ENCODE results near the gene STKLD1. TPM values are rescaled to one million over a fixed set of nuclear protein-coding genes. Genes with fewer than 3 reads are reported as not detected.

STKLD1 gene
- total and polyA plus RNA-seq, 7 experiments from 2014 or later, result 0.78 to 1.8 (median 1.4) TPM; not detected in 1

GRCh38 chr9:133436681-133437080, 60.5 kb downstream of the STKLD1 start:
- POLR2A ChIA-PET, result no interaction called here
- CTCF ChIA-PET, result no interaction called here
- Histone ChIP-seq H3K9me3 (ENCODE audit: control insufficient read depth in 2 of 3, low read length in 3 of 3) (no peaks in the 10 kb centered on the region), H3K4me3 (ENCODE audit: low read length) (no peak overlapping the region), H3K36me3 (ENCODE audit: control insufficient read depth in 2 of 3, insufficient read depth in 3 of 3, low read length in 3 of 3) (no peaks in the 10 kb centered on the region), H3K27ac (ENCODE audit: low read depth, low read length) (no peak overlapping the region), H3K27me3 (ENCODE audit: control insufficient read depth in 2 of 2, insufficient read depth in 2 of 2, low read length in 2 of 2) (no peaks in the 10 kb centered on the region), H3K4me1 (ENCODE audit: control insufficient read depth in 2 of 2, insufficient read depth in 2 of 2, low read length in 2 of 2) (no peaks in the 10 kb centered on the region)
- Mint-ChIP-seq H3K36me3 (no peaks in the 10 kb centered on the region), H3K27me3 (no peaks in the 10 kb centered on the region), H3K27ac (no peak overlapping the region), H3K9me3 (no peaks in the 10 kb centered on the region), H3K4me1 (peaks cover 0 to 4% (median 0%) of the 10 kb centered on the region in 7 donors), H3K4me3 (no peak overlapping the region)
- ATAC-seq (no peak), DNase-seq (no peak)
- intact Hi-C loops (cut with micrococcal nuclease), result no loop called here

GRCh38 chr9:133437753-133438531, 61.8 kb downstream of the STKLD1 start:
- H3K4me3 Mint-ChIP-seq, result no peak overlapping the region
- intact Hi-C loops (cut with micrococcal nuclease), result no loop called here
- H3K27ac ChIP-seq (ENCODE audit: low read depth, low read length), result no peak overlapping the region
- no peaks in the 10 kb centered on the region for H3K9me3 ChIP-seq (ENCODE audit: control insufficient read depth in 2 of 3, low read length in 3 of 3)
- H3K27me3 Mint-ChIP-seq, result no peaks in the 10 kb centered on the region
- ATAC-seq (no peak), DNase-seq (no peak)
- no peaks in the 10 kb centered on the region for H3K9me3 Mint-ChIP-seq
- H3K4me1 Mint-ChIP-seq, result peaks cover 0 to 4% (median 0%) of the 10 kb centered on the region in 7 donors
- ChIA-PET CTCF (interaction anchor here (0.7 kb wide), 1 partner anchor 742 kb away, joined by 3 read pairs; no protein-coding TSS in a partner anchor), POLR2A (no interaction called here)
- no peaks in the 10 kb centered on the region for H3K36me3 Mint-ChIP-seq
- no peaks in the 10 kb centered on the region for H3K36me3 ChIP-seq (ENCODE audit: control insufficient read depth in 2 of 3, insufficient read depth in 3 of 3, low read length in 3 of 3)
- no peaks in the 10 kb centered on the region for H3K4me1 ChIP-seq (ENCODE audit: control insufficient read depth in 2 of 2, insufficient read depth in 2 of 2, low read length in 2 of 2)
- H3K27ac Mint-ChIP-seq, result no peak overlapping the region
- H3K4me3 ChIP-seq (ENCODE audit: low read length), result no peak overlapping the region
- H3K27me3 ChIP-seq (ENCODE audit: control insufficient read depth in 2 of 2, insufficient read depth in 2 of 2, low read length in 2 of 2), result no peaks in the 10 kb centered on the region

GRCh38 chr9:133439337-133439736, 63.2 kb downstream of the STKLD1 start:
- Histone ChIP-seq H3K27me3 (ENCODE audit: control insufficient read depth in 2 of 2, insufficient read depth in 2 of 2, low read length in 2 of 2) (no peaks in the 10 kb centered on the region), H3K4me1 (ENCODE audit: control insufficient read depth in 2 of 2, insufficient read depth in 2 of 2, low read length in 2 of 2) (no peaks in the 10 kb centered on the region), H3K4me3 (ENCODE audit: low read length) (no peak overlapping the region), H3K9me3 (ENCODE audit: control insufficient read depth in 2 of 3, low read length in 3 of 3) (no peaks in the 10 kb centered on the region), H3K27ac (ENCODE audit: low read depth, low read length) (no peak overlapping the region), H3K36me3 (ENCODE audit: control insufficient read depth in 2 of 3, insufficient read depth in 3 of 3, low read length in 3 of 3) (no peaks in the 10 kb centered on the region)
- Mint-ChIP-seq H3K36me3 (no peaks in the 10 kb centered on the region), H3K4me1 (peaks cover 0 to 4% (median 0%) of the 10 kb centered on the region in 7 donors), H3K9me3 (no peaks in the 10 kb centered on the region), H3K27ac (no peak overlapping the region), H3K27me3 (no peaks in the 10 kb centered on the region), H3K4me3 (no peak overlapping the region)
- ATAC-seq (no peak), DNase-seq (no peak)
- intact Hi-C loops (cut with micrococcal nuclease), result no loop called here
- ChIA-PET POLR2A (interaction anchor here (0.6 kb wide), 1 partner anchor 258 kb away, joined by 7 read pairs; no protein-coding TSS in a partner anchor), CTCF (interaction anchor here (0.5 kb wide), 1 partner anchor 70 kb away, joined by 3 read pairs; no protein-coding TSS in a partner anchor)

- no peak overlapping the region for H3K4me3 ChIP-seq (ENCODE audit: low read length)
- H3K27ac Mint-ChIP-seq, result peak overlapping the region in 2 of 9 donors; percentile 6 to 42
- peaks cover 0 to 4% (median 0%) of the 10 kb centered on the region in 7 donors for H3K4me1 Mint-ChIP-seq
- intact Hi-C loops (cut with micrococcal nuclease), result no loop called here
- H3K4me1 ChIP-seq (ENCODE audit: control insufficient read depth in 2 of 2, insufficient read depth in 2 of 2, low read length in 2 of 2), result no peaks in the 10 kb centered on the region
- no peaks in the 10 kb centered on the region for H3K27me3 ChIP-seq (ENCODE audit: control insufficient read depth in 2 of 2, insufficient read depth in 2 of 2, low read length in 2 of 2)
- H3K9me3 Mint-ChIP-seq, result no peaks in the 10 kb centered on the region
- CTCF ChIA-PET, result no interaction called here
- H3K36me3 ChIP-seq (ENCODE audit: control insufficient read depth in 2 of 3, insufficient read depth in 3 of 3, low read length in 3 of 3), result no peaks in the 10 kb centered on the region
- DNase-seq (no peak), ATAC-seq (peak; percentile 68)
- H3K27ac ChIP-seq (ENCODE audit: low read depth, low read length), result no peak overlapping the region
- H3K36me3 Mint-ChIP-seq, result no peaks in the 10 kb centered on the region
- no peaks in the 10 kb centered on the region for H3K9me3 ChIP-seq (ENCODE audit: control insufficient read depth in 2 of 3, low read length in 3 of 3)
- no peaks in the 10 kb centered on the region for H3K27me3 Mint-ChIP-seq
- POLR2A ChIA-PET, result no interaction called here
- no peak overlapping the region for H3K4me3 Mint-ChIP-seq
Measured at GRCh38 chr9:133440874-133441273, 64.7 kb downstream of the STKLD1 start.

GRCh38 chr9:133441571-133441970, 65.4 kb downstream of the STKLD1 start:
- H3K27me3 Mint-ChIP-seq, result no peaks in the 10 kb centered on the region
- H3K4me3 Mint-ChIP-seq, result peak overlapping the region in 1 of 10 donors; percentile 4
- Histone ChIP-seq H3K9me3 (ENCODE audit: control insufficient read depth in 2 of 3, low read length in 3 of 3) (no peaks in the 10 kb centered on the region), H3K36me3 (ENCODE audit: control insufficient read depth in 2 of 3, insufficient read depth in 3 of 3, low read length in 3 of 3) (no peaks in the 10 kb centered on the region), H3K4me3 (ENCODE audit: low read length) (no peak overlapping the region), H3K27me3 (ENCODE audit: control insufficient read depth in 2 of 2, insufficient read depth in 2 of 2, low read length in 2 of 2) (no peaks in the 10 kb centered on the region), H3K4me1 (ENCODE audit: control insufficient read depth in 2 of 2, insufficient read depth in 2 of 2, low read length in 2 of 2) (no peaks in the 10 kb centered on the region), H3K27ac (ENCODE audit: low read depth, low read length) (no peak overlapping the region)
- intact Hi-C loops (cut with micrococcal nuclease), result no loop called here
- H3K9me3 Mint-ChIP-seq, result no peaks in the 10 kb centered on the region
- ChIA-PET CTCF (no interaction called here), POLR2A (no interaction called here)
- H3K27ac Mint-ChIP-seq, result no peak overlapping the region
- ATAC-seq (no peak), DNase-seq (no peak)
- peaks cover 0 to 4% (median 0%) of the 10 kb centered on the region in 7 donors for H3K4me1 Mint-ChIP-seq
- H3K36me3 Mint-ChIP-seq, result no peaks in the 10 kb centered on the region

- Mint-ChIP-seq H3K9me3 (no peaks in the 10 kb centered on the region), H3K4me3 (no peak overlapping the region), H3K4me1 (peaks cover 0 to 4% (median 0%) of the 10 kb centered on the region in 7 donors), H3K36me3 (no peaks in the 10 kb centered on the region), H3K27me3 (no peaks in the 10 kb centered on the region), H3K27ac (no peak overlapping the region)
- Histone ChIP-seq H3K4me3 (ENCODE audit: low read length) (no peak overlapping the region), H3K4me1 (ENCODE audit: control insufficient read depth in 2 of 2, insufficient read depth in 2 of 2, low read length in 2 of 2) (no peaks in the 10 kb centered on the region), H3K9me3 (ENCODE audit: control insufficient read depth in 2 of 3, low read length in 3 of 3) (no peaks in the 10 kb centered on the region), H3K36me3 (ENCODE audit: control insufficient read depth in 2 of 3, insufficient read depth in 3 of 3, low read length in 3 of 3) (no peaks in the 10 kb centered on the region), H3K27me3 (ENCODE audit: control insufficient read depth in 2 of 2, insufficient read depth in 2 of 2, low read length in 2 of 2) (no peaks in the 10 kb centered on the region), H3K27ac (ENCODE audit: low read depth, low read length) (no peak overlapping the region)
- intact Hi-C loops (cut with micrococcal nuclease), result no loop called here
- CTCF ChIA-PET, result interaction anchor here (0.6 kb wide), 1 partner anchor 542 kb away, joined by 4 read pairs; no protein-coding TSS in a partner anchor
- POLR2A ChIA-PET, result no interaction called here
- no peak for DNase-seq
- no peak for ATAC-seq
Measured at GRCh38 chr9:133443248-133443647, 67.1 kb downstream of the STKLD1 start.

- H3K27me3 Mint-ChIP-seq, result no peaks in the 10 kb centered on the region
- H3K36me3 Mint-ChIP-seq, result no peaks in the 10 kb centered on the region
- intact Hi-C loops (cut with micrococcal nuclease), result no loop called here
- CTCF ChIA-PET, result no interaction called here
- Histone ChIP-seq H3K27me3 (ENCODE audit: control insufficient read depth in 2 of 2, insufficient read depth in 2 of 2, low read length in 2 of 2) (no peaks in the 10 kb centered on the region), H3K4me3 (ENCODE audit: low read length) (no peak overlapping the region), H3K27ac (ENCODE audit: low read depth, low read length) (no peak overlapping the region), H3K4me1 (ENCODE audit: control insufficient read depth in 2 of 2, insufficient read depth in 2 of 2, low read length in 2 of 2) (no peaks in the 10 kb centered on the region), H3K9me3 (ENCODE audit: control insufficient read depth in 2 of 3, low read length in 3 of 3) (no peaks in the 10 kb centered on the region), H3K36me3 (ENCODE audit: control insufficient read depth in 2 of 3, insufficient read depth in 3 of 3, low read length in 3 of 3) (no peaks in the 10 kb centered on the region)
- peaks cover 0 to 4% (median 0%) of the 10 kb centered on the region in 7 donors for H3K4me1 Mint-ChIP-seq
- no peak for ATAC-seq
- POLR2A ChIA-PET, result no interaction called here
- no peak for DNase-seq
- H3K9me3 Mint-ChIP-seq, result no peaks in the 10 kb centered on the region
- no peak overlapping the region for H3K4me3 Mint-ChIP-seq
- no peak overlapping the region for H3K27ac Mint-ChIP-seq
Measured at GRCh38 chr9:133443982-133444381, 67.8 kb downstream of the STKLD1 start.

Measured in naive thymus-derived CD4-positive, alpha-beta T cell (primary cell).